ENCODE measurements around the gene PRG3. TPM values are rescaled to one million over a fixed set of nuclear protein-coding genes. Genes with fewer than 3 reads are reported as not detected.

Gene PRG3
- total and polyA plus RNA-seq, 2 experiments from 2014 or later: not detected

DNA sequence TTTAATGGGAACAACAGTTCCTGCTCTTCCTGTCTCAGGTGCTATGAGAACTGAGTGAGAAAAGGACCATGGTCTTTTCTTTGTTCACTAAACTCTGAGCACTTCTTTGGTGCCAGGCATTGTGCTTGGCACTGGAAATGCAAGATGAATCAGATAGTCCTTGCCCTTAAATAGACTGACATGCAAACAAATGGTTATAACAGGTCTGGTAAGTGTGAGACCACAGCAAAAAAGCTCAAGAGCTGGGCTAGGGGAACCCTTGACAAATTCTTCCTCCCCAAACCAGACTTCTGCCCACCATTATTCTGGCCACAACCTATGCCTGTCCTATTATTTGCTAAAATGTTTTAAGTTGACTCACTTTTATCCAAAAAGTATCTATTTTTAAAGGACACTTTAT lies 40.9 kb upstream of the PRG3 start:
- no peak for DNase-seq (ENCODE audit: low read depth in 1 of 2, low spot score in 1 of 2)
- H3K27me3 ChIP-seq: no peaks in the 10 kb centered on the region
- TF ChIP-seq, protein P1, sequence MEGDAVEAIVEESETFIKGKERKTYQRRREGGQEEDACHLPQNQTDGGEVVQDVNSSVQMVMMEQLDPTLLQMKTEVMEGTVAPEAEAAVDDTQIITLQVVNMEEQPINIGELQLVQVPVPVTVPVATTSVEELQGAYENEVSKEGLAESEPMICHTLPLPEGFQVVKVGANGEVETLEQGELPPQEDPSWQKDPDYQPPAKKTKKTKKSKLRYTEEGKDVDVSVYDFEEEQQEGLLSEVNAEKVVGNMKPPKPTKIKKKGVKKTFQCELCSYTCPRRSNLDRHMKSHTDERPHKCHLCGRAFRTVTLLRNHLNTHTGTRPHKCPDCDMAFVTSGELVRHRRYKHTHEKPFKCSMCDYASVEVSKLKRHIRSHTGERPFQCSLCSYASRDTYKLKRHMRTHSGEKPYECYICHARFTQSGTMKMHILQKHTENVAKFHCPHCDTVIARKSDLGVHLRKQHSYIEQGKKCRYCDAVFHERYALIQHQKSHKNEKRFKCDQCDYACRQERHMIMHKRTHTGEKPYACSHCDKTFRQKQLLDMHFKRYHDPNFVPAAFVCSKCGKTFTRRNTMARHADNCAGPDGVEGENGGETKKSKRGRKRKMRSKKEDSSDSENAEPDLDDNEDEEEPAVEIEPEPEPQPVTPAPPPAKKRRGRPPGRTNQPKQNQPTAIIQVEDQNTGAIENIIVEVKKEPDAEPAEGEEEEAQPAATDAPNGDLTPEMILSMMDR (IDR thresholded peaks at IDR 0.05; ENCODE audit: low read depth, low read length): no peak
- H3K36me3 ChIP-seq: no peaks in the 10 kb centered on the region
- H3K27ac ChIP-seq: no peak overlapping the region
- no peaks in the 10 kb centered on the region for H3K9me3 ChIP-seq (ENCODE audit: low read depth)
- no peaks in the 10 kb centered on the region for H3K4me1 ChIP-seq (ENCODE audit: low read depth)
- H3K4me3 ChIP-seq: no peak overlapping the region

DNA sequence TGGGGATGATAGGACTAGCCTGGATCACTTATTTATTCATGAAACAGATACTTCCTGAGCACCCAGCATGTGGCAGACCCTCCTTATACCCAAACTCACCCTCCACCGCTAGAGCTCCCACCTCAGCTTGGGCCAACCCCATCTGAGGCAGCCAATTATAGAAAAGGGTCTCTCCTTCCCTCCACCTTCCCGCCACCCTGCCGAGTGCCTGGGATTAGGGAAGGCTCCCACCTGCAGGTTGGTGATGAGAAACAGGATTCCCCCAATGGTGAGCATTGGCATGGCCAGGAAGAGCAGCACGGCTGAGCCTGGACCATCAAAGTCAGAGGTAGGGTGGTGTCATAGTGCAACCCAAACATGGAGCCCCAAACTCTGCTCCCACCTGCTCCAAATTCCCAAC lies 40.1 kb upstream of the PRG3 start:
- Histone ChIP-seq H3K36me3 (no peaks in the 10 kb centered on the region), H3K27ac (no peak overlapping the region), H3K4me3 (no peak overlapping the region), H3K4me1 (ENCODE audit: low read depth) (no peaks in the 10 kb centered on the region), H3K27me3 (no peaks in the 10 kb centered on the region), H3K9me3 (ENCODE audit: low read depth) (no peaks in the 10 kb centered on the region)
- TF ChIP-seq, protein P1 (IDR thresholded peaks at IDR 0.05; ENCODE audit: low read depth, low read length): no peak
- DNase-seq (ENCODE audit: low read depth in 1 of 2, low spot score in 1 of 2): no peak

DNA sequence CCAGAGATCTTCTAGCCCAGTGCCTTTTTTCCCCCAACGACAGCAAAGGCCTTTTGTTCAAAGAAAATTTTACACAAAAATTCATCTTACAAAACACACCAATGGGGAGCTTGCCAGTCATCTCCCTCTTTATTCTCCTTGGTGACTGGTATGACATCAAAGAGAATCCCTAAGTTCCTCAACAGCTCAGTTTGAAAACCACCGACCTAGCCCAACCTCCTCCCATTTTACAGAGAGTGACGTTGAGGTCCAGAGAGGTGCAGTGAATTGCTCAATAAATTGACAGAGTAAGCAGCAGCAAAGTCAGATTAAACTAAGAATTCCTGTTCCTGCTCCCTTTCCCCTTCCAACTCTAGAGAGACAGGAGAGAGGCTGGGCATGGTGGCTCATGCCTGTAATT lies 38.2 kb upstream of the PRG3 start:
- no peaks in the 10 kb centered on the region for H3K27me3 ChIP-seq
- no peaks in the 10 kb centered on the region for H3K4me1 ChIP-seq (ENCODE audit: low read depth)
- no peaks in the 10 kb centered on the region for H3K36me3 ChIP-seq
- no peak overlapping the region for H3K27ac ChIP-seq
- TF ChIP-seq, protein P1 (IDR thresholded peaks at IDR 0.05; ENCODE audit: low read depth, low read length): no peak
- no peak overlapping the region for H3K4me3 ChIP-seq
- DNase-seq (ENCODE audit: low read depth in 1 of 2, low spot score in 1 of 2): no peak
- H3K9me3 ChIP-seq (ENCODE audit: low read depth): no peaks in the 10 kb centered on the region

DNA sequence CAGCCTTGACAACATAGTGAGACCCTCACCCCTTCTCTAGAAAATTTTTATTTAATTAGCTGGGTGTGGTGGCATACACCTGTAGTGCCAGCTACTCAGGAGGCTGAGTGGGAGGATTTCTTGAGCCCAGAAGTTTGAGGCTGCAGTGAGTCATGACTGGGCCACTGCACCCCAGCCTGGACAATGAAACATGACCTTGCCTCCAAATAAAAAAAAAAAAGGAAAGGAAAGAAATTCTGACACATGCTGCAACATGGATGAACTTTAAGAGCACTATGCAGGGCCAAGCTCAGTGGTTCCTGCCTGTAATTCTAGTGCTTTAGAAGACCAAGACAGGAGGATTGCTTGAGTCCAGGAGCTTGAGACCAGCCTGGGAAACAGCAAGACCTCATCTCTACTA lies 37.2 kb upstream of the PRG3 start:
- no peaks in the 10 kb centered on the region for H3K36me3 ChIP-seq
- DNase-seq (ENCODE audit: low read depth in 1 of 2, low spot score in 1 of 2): no peak
- no peaks in the 10 kb centered on the region for H3K27me3 ChIP-seq
- H3K4me3 ChIP-seq: no peak overlapping the region
- H3K9me3 ChIP-seq (ENCODE audit: low read depth): no peaks in the 10 kb centered on the region
- H3K4me1 ChIP-seq (ENCODE audit: low read depth): no peaks in the 10 kb centered on the region
- TF ChIP-seq, protein P1 (IDR thresholded peaks at IDR 0.05; ENCODE audit: low read depth, low read length): no peak
- H3K27ac ChIP-seq: no peak overlapping the region

DNA sequence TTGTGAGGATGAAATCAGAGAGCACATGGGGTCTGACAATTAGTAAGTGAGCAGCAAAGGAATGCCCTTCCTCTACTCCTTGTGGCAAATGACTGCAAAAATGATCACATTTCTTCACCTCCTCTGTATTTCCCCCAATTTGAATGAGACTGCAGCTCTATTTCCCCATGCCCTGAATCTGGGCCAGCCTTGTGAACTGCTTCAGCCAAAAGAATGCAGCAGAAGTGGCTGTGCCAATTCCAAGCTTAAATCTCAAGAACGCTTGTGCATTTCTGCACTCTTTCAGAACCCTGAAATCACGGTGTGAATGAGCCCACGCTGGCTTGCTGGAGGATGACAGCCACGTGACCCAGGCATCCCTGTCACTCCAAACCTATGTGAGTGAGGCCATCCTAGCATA lies 36.1 kb upstream of the PRG3 start:
- H3K36me3 ChIP-seq: no peaks in the 10 kb centered on the region
- H3K9me3 ChIP-seq (ENCODE audit: low read depth): no peaks in the 10 kb centered on the region
- H3K4me3 ChIP-seq: no peak overlapping the region
- TF ChIP-seq, protein P1 (IDR thresholded peaks at IDR 0.05; ENCODE audit: low read depth, low read length): no peak
- peak in 1 of 2 donors; percentile 89 for DNase-seq (ENCODE audit: low read depth in 1 of 2, low spot score in 1 of 2)
- no peaks in the 10 kb centered on the region for H3K27me3 ChIP-seq
- no peak overlapping the region for H3K27ac ChIP-seq
- no peaks in the 10 kb centered on the region for H3K4me1 ChIP-seq (ENCODE audit: low read depth)

DNA sequence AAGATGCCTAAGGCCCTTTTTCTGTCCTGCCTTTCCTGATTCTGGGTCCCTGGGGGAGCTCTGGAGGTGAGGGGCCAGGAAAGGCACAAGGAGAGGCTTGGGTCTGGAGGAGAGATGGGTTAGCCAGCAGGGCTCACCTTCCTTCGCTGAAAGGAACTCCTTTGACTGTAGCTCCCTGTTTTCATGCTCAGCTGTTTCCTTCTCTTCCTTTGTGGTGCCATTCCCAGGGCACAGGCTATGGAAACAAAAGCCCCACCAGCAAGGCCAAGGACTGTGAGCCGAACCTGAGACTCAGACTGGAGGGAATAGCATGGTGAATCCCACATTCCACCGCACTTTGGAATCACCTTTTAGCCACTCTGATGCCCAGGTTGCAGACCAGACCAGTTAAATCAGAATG lies 35.5 kb upstream of the PRG3 start:
- H3K27me3 ChIP-seq: no peaks in the 10 kb centered on the region
- no peak overlapping the region for H3K27ac ChIP-seq
- H3K4me1 ChIP-seq (ENCODE audit: low read depth): no peaks in the 10 kb centered on the region
- H3K36me3 ChIP-seq: no peaks in the 10 kb centered on the region
- no peak overlapping the region for H3K4me3 ChIP-seq
- TF ChIP-seq, protein P1 (IDR thresholded peaks at IDR 0.05; ENCODE audit: low read depth, low read length): no peak
- DNase-seq (ENCODE audit: low read depth in 1 of 2, low spot score in 1 of 2): no peak
- no peaks in the 10 kb centered on the region for H3K9me3 ChIP-seq (ENCODE audit: low read depth)

Measured in cardiac muscle cell (in vitro differentiated cells and primary cell).